OCI-LY7 (cell line): Measurements from ENCODE around the gene ST8SIA5. TPM values are rescaled to one million over a fixed set of nuclear protein-coding genes. Genes with fewer than 3 reads are reported as not detected.

Experiments
- BruUV-seq: library from RNA; stranded (reverse); fragments of 400-500 nt; replicated peaks from 2 replicates; lab custom pipeline; 2021; lab: Mats Ljungman, UMichigan
- CTCF ChIA-PET: fragments of 300-600 bp; sonication (Branson Sonifier 250); formaldehyde crosslinking; loops from one replicate; lab custom pipeline; 2022; ENCODE audit warnings: antibody characterized with exemption; ENCODE audit not compliant: unreplicated experiment; lab: Charles Lee
- POLR2A ChIA-PET: fragments of 300-600 bp; sonication (Branson Sonifier 250); formaldehyde crosslinking; loops from one replicate; lab custom pipeline; 2022; ENCODE audit warnings: antibody characterized with exemption; lab: Charles Lee
- DNase-seq: peaks from one replicate; pipeline ENCODE4 v3.0.0-alpha.2; 2015; ENCODE audit warnings: low spot score
- H2AFZ ChIP-seq: fragments of 200-600 bp; sonication (generic), shearing (Covaris generic); 2 replicates; pipeline ENCODE4 v1.6.1; 2014; ENCODE audit warnings: mild to moderate bottlenecking, antibody characterized with exemption, low read length, moderate library complexity
- H3K27ac ChIP-seq: fragments of 200-600 bp; sonication (generic); 2 replicates; pipeline ENCODE4 v1.5.1; 2014; ENCODE audit warnings: mixed run types, low read depth, mild to moderate bottlenecking, moderate library complexity, low read length, inconsistent platforms; ENCODE audit not compliant: poor library complexity, severe bottlenecking
- H3K36me3 ChIP-seq: fragments of 200-600 bp; sonication (generic); 2 replicates; pipeline ENCODE4 v1.6.1; 2014; ENCODE audit warnings: mild to moderate bottlenecking, antibody characterized with exemption, low read length, moderate library complexity, mixed read lengths; ENCODE audit not compliant: insufficient read depth
- H3K4me1 ChIP-seq: fragments of 200-600 bp; sonication (generic); 2 replicates; pipeline ENCODE4 v1.5.1; 2014; ENCODE audit warnings: mild to moderate bottlenecking, low read length; ENCODE audit not compliant: insufficient read depth, poor library complexity, severe bottlenecking
- H3K4me2 ChIP-seq: fragments of 200-600 bp; sonication (generic); 2 replicates; pipeline ENCODE4 v1.6.1; 2014; ENCODE audit warnings: mild to moderate bottlenecking, low read length
- H3K4me3 ChIP-seq: fragments of 200-600 bp; sonication (generic); 2 replicates; pipeline ENCODE4 v1.5.1; 2014; ENCODE audit warnings: mild to moderate bottlenecking, low read depth, low read length; ENCODE audit not compliant: poor library complexity, severe bottlenecking
- H3K79me2 ChIP-seq: fragments of 200-600 bp; sonication (generic); 2 replicates; pipeline ENCODE4 v1.6.1; 2016; ENCODE audit warnings: low read depth, mild to moderate bottlenecking, low read length, moderate library complexity, mixed read lengths; ENCODE audit not compliant: insufficient read depth
- H3K9me2 ChIP-seq: fragments of 200-600 bp; sonication (generic); 2 replicates; pipeline ENCODE4 v1.6.1; 2016; ENCODE audit warnings: mild to moderate bottlenecking, low read length, mixed read lengths; ENCODE audit not compliant: insufficient read depth
- H3K9me3 ChIP-seq: fragments of 200-600 bp; sonication (generic); 2 replicates; pipeline ENCODE4 v1.6.1; 2014; ENCODE audit warnings: mild to moderate bottlenecking, mixed run types, low read length, mixed read lengths
- H4K20me1 ChIP-seq: fragments of 200-600 bp; sonication (generic); 2 replicates; pipeline ENCODE4 v1.6.1; 2014; ENCODE audit warnings: mild to moderate bottlenecking, antibody characterized with exemption, low read length, moderate library complexity, mixed read lengths; ENCODE audit not compliant: insufficient read depth
- EZH2phosphoT487 ChIP-seq: fragments of 200-600 bp; sonication (generic); IDR thresholded peaks from 2 replicates; pipeline ENCODE4 v1.6.1; 2018; ENCODE audit warnings: low read depth, borderline replicate concordance, mild to moderate bottlenecking, mixed run types, antibody characterized with exemption, low read length, moderate library complexity, mixed read lengths
- intact Hi-C: fragments of 100-400 bp; cut with micrococcal nuclease; formaldehyde crosslinking; loops from one replicate; pipeline ENCODE4 v1.10.0; 2022; ENCODE audit not compliant: unreplicated experiment
- total RNA-seq, 2 experiments: library from RNA; depleted of rRNA in 1 of 2; stranded (reverse); fragments of >200 nt in 1 of 2; shearing (Covaris generic) in 1 of 2; gene quantifications; 2 replicates each; pipeline ENCODE4 v1.2.3, GENCODE V29; 2014 to 2022
- TF ChIP-seq, protein P1 (sequence below): fragments of 200-600 bp; sonication (generic); conservative IDR thresholded peaks from 2 replicates; pipeline ENCODE4 v1.5.1; 2014; ENCODE audit warnings: mild to moderate bottlenecking, antibody characterized with exemption, low read length, moderate library complexity, mixed read lengths

Gene ST8SIA5
- total RNA-seq, 2 experiments from 2014 or later = 0.28 TPM; not detected in 1

DNA sequence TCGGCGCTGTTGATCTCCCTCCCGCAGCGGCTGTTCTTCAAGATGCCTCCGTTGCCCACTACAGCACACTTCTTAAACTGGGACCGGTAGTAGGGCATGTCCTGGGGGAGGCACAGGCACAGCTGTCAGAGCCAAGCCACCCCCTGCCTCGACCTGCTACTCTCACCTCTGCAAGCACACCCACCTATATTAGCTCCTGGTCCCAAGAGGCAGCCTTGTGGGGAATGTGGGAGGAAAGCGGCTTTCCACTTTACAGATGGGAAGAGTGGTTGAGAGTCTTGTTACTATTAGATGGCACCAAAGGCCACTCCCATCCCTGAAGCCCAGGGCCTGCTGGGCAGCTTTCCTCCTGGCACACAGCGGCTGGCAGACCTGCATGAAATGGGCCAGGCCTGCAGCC, 70.7 kb downstream of the ST8SIA5 start:
- H3K79me2 ChIP-seq = no peaks in the 10 kb centered on the region
- BruUV-seq = no TSS peak
- H3K9me2 ChIP-seq = no peaks in the 10 kb centered on the region
- DNase-seq = no peak
- peaks cover 14% of the 10 kb centered on the region for H3K4me1 ChIP-seq
- ChIA-PET CTCF (no interaction called here), POLR2A (no interaction called here)
- no peak overlapping the region for H3K4me3 ChIP-seq
- H3K4me2 ChIP-seq = no peak overlapping the region
- no peaks in the 10 kb centered on the region for H4K20me1 ChIP-seq
- intact Hi-C loops = no loop called here
- TF ChIP-seq EZH2phosphoT487 = no peak
- TF ChIP-seq, protein P1, sequence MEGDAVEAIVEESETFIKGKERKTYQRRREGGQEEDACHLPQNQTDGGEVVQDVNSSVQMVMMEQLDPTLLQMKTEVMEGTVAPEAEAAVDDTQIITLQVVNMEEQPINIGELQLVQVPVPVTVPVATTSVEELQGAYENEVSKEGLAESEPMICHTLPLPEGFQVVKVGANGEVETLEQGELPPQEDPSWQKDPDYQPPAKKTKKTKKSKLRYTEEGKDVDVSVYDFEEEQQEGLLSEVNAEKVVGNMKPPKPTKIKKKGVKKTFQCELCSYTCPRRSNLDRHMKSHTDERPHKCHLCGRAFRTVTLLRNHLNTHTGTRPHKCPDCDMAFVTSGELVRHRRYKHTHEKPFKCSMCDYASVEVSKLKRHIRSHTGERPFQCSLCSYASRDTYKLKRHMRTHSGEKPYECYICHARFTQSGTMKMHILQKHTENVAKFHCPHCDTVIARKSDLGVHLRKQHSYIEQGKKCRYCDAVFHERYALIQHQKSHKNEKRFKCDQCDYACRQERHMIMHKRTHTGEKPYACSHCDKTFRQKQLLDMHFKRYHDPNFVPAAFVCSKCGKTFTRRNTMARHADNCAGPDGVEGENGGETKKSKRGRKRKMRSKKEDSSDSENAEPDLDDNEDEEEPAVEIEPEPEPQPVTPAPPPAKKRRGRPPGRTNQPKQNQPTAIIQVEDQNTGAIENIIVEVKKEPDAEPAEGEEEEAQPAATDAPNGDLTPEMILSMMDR = no peak
- H3K9me3 ChIP-seq = no peaks in the 10 kb centered on the region
- no peaks in the 10 kb centered on the region for H3K36me3 ChIP-seq
- no peak overlapping the region for H2AFZ ChIP-seq
- H3K27ac ChIP-seq = no peak overlapping the region

DNA sequence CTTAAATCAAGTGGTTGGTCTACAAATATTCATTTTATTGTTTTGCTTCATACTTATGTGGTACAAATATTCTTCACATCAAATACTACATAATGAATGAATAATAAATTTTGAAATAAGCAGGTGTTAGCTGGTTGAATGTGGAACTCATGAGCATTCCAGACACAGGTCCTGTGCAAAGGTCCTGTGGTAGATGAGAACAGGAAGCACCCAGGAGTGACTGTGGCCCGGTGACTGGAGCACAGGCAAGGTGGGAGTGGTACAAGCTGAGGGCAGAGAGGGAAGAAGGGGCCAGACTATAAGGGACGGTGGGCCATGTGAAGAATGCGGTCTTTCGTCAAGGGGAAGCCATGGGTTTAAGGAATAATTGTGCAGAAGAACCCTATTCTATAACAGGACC, 73.6 kb downstream of the ST8SIA5 start:
- TF ChIP-seq EZH2phosphoT487 = no peak
- TF ChIP-seq, protein P1 = no peak
- H3K4me3 ChIP-seq = no peak overlapping the region
- CTCF ChIA-PET = no interaction called here

DNA sequence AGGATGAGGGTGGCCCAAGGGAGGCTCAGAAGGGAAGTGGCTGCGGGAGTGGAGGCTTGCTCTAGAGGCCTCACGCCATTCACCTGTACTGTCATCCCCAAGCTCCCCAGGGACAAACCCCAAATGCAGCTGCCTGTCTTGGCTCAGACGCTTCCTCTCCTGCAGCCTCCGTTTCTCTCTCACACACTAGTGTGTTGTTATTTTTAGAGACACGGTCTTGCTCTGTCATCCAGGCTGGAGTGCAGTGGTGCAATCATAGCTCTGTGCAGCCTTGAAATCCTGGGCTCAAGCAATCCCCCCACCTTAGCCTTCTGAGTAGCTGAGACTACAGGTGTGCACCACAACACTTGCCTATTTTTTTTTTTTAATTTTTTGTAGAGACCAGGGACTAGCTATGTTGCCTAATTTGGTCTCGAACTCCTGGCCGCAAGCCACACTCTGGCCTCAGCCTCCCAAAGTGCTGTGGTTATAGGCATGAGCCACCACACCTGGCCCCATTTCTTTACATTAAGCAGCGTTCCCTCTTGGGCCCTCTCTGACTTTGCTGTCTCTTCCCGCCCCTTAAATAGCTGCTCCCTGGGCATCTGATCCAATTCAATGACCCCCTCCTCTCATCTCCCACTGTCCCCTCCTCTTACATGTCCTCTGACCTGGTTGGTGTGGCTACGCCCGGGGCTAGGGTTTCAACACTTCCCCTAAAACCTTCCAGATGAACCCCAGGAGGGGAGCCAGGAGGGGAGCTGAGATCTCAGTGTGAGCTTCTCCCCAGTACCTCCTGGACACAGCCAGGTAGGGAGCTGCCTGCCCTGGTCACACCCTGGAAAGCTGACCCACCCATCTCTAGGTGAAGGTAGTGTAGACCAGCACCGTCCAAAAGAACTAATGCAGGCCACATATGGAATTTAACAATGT, 75.8 kb downstream of the ST8SIA5 start:
- DNase-seq = peak; percentile 76
- no peaks in the 10 kb centered on the region for H3K9me2 ChIP-seq
- H3K4me2 ChIP-seq = peak overlapping the region; percentile 63
- peak overlapping the region; percentile 61 for H3K27ac ChIP-seq
- peak overlapping the region; percentile 19 for H3K4me3 ChIP-seq
- ChIA-PET POLR2A (interaction anchor here (0.6 kb wide), 4 partner anchors 16 to 542 kb away, joined by 3 to 5 read pairs (median 3); no protein-coding TSS in a partner anchor), CTCF (no interaction called here)
- BruUV-seq = no TSS peak
- H3K79me2 ChIP-seq = no peaks in the 10 kb centered on the region
- TF ChIP-seq EZH2phosphoT487 = no peak
- intact Hi-C loops = no loop called here
- H3K4me1 ChIP-seq = peaks cover 61% of the 10 kb centered on the region
- H3K36me3 ChIP-seq = no peaks in the 10 kb centered on the region
- H2AFZ ChIP-seq = 0 out of 2 replicates have a peak overlapping the region, but pooled peaks have one; percentile 31
- H3K9me3 ChIP-seq = no peaks in the 10 kb centered on the region
- no peaks in the 10 kb centered on the region for H4K20me1 ChIP-seq

More for the DNA sequence above, 73.6 kb downstream of the ST8SIA5 start:
- intact Hi-C loops = no loop called here
- POLR2A ChIA-PET = no interaction called here
- Histone ChIP-seq H3K9me2 (no peaks in the 10 kb centered on the region), H3K4me1 (peaks cover 44% of the 10 kb centered on the region), H2AFZ (no peak overlapping the region), H3K79me2 (no peaks in the 10 kb centered on the region), H3K9me3 (no peaks in the 10 kb centered on the region), H3K4me2 (no peak overlapping the region), H3K36me3 (no peaks in the 10 kb centered on the region), H4K20me1 (no peaks in the 10 kb centered on the region), H3K27ac (no peak overlapping the region)
- no peak for DNase-seq
- no TSS peak for BruUV-seq
